Measurements from ENCODE around the gene LDHB.
"Not testable (repeated sequence)": the region's sequence is repeated elsewhere in the genome, so short reads cannot be mapped to it uniquely, and the experiment has no call there.

The LDHB gene

GRCh38 chr12:21606175-21606574, 51.5 kb downstream of the LDHB start:
- DNase-seq: no peak

- no peak for DNase-seq
These were observed 53.2 kb downstream of the LDHB start, which contains the start of gene GYS2 for GRCh38 chr12:21604245-21605101. GYS2 (minus strand) TSS chr12:21604847; CDS start chr12:21604592, 255 bp downstream.

GRCh38 chr12:21602774-21603173, 54.9 kb downstream of the LDHB start:
- DNase-seq: no peak

- DNase-seq: no peak
These were observed 57.4 kb downstream of the LDHB start for GRCh38 chr12:21600196-21600595.

GRCh38 chr12:21599143-21599999, 58.3 kb downstream of the LDHB start:
- no peak for DNase-seq

GRCh38 chr12:21598651-21599050, 59.0 kb downstream of the LDHB start:
- DNase-seq: no peak

- DNase-seq: not testable (repeated sequence)
These were observed 62.3 kb downstream of the LDHB start for GRCh38 chr12:21595356-21595755.

- no peak for DNase-seq
These were observed 72.2 kb downstream of the LDHB start for GRCh38 chr12:21585485-21585884.
